H1 (cell line): ENCODE data around the gene LCE2B. TPM values are rescaled to one million over a fixed set of nuclear protein-coding genes. Genes with fewer than 3 reads are reported as not detected.

Experiments used
- CTCF ChIA-PET: fragments of 300-600 bp; sonication (Branson Sonifier 250); formaldehyde crosslinking; loops from one replicate; lab custom pipeline; 2021; ENCODE audit not compliant: partially characterized antibody; lab: Charles Lee
- POLR2A ChIA-PET: fragments of 300-600 bp; sonication (Branson Sonifier 250); formaldehyde crosslinking; loops from one replicate; lab custom pipeline; 2021; ENCODE audit warnings: inconsistent platforms; ENCODE audit not compliant: partially characterized antibody; lab: Charles Lee
- DNase-seq, 2 experiments: peaks; one replicate each; pipeline versions ENCODE4 v3.0.0 to v3.0.0-alpha.2; 2010 to 2022; ENCODE audit warnings: low spot score in 2 of 2, low read depth in 1 of 2, mixed read lengths in 1 of 2
- FAIRE-seq: peaks from 2 replicates; lab custom pipeline; 2011; peaks lifted over from hg19 to GRCh38; lab: Jason Lieb, UNC
- H2AFZ ChIP-seq: 2 replicates; pipeline ENCODE4 v1.8.1; 2012; ENCODE audit warnings: low read length, inconsistent platforms
- H2AK5ac ChIP-seq: 2 replicates; pipeline ENCODE4 v1.6.1; 2013; ENCODE audit warnings: low read depth, low read length
- H2BK120ac ChIP-seq: replicated peaks from 2 replicates; pipeline ENCODE3; 2013; ENCODE audit warnings: low read depth, low read length, inconsistent platforms
- H2BK12ac ChIP-seq: 2 replicates; pipeline ENCODE4 v1.6.1; 2013; ENCODE audit warnings: low read depth, low read length
- H2BK15ac ChIP-seq: 2 replicates; pipeline ENCODE4 v1.6.1; 2013; ENCODE audit warnings: low read length
- H2BK20ac ChIP-seq: 2 replicates; pipeline ENCODE4 v1.6.1; 2013; ENCODE audit warnings: low read length
- H2BK5ac ChIP-seq: 2 replicates; pipeline ENCODE4 v1.6.1; 2013; ENCODE audit warnings: low read depth, low read length
- H3K14ac ChIP-seq: 2 replicates; pipeline ENCODE4 v1.6.1; 2013; ENCODE audit warnings: inconsistent platforms; ENCODE audit not compliant: insufficient read length
- H3K18ac ChIP-seq: 2 replicates; pipeline ENCODE4 v1.6.1; 2013; ENCODE audit warnings: low read length; ENCODE audit errors: extremely low read depth
- H3K23ac ChIP-seq: 2 replicates; pipeline ENCODE4 v1.6.1; 2013; ENCODE audit warnings: inconsistent platforms; ENCODE audit not compliant: insufficient read length
- H3K23me2 ChIP-seq: 2 replicates; pipeline ENCODE4 v1.6.1; 2013; ENCODE audit warnings: low read depth, low read length
- H3K27ac ChIP-seq: 2 replicates; pipeline ENCODE4 v1.6.1; 2011; ENCODE audit warnings: low read depth, low read length, inconsistent platforms
- H3K27me3 ChIP-seq, 4 experiments: replicated peaks in 1 of 4; 1 replicate in 1 of 4; 2 replicates in 3 of 4; pipeline versions ENCODE4 v1.6.1 to v1.8.1; 2011 to 2013; ENCODE audit warnings: low read length in 3 of 4, mild to moderate bottlenecking in 3 of 4, inconsistent platforms in 2 of 4, mixed read lengths in 2 of 4, moderate library complexity in 1 of 4; ENCODE audit not compliant: control insufficient read depth in 3 of 4, insufficient read depth in 3 of 4; ENCODE audit errors: extremely low read depth in 1 of 4
- H3K36me3 ChIP-seq, 4 experiments: 2 replicates each; pipeline versions ENCODE4 v1.6.1 to v1.8.1; 2011 to 2013; ENCODE audit warnings: mild to moderate bottlenecking in 4 of 4, low read length in 3 of 4, moderate library complexity in 2 of 4, control low read depth in 1 of 4, inconsistent platforms in 1 of 4; ENCODE audit not compliant: insufficient read depth in 4 of 4, control insufficient read depth in 2 of 4
- H3K4ac ChIP-seq: replicated peaks from 2 replicates; pipeline ENCODE3; 2013; ENCODE audit warnings: low read length, low read depth, mixed read lengths, inconsistent platforms; ENCODE audit not compliant: insufficient read length
- H3K4me1 ChIP-seq, 4 experiments: replicated peaks in 1 of 4; 1 replicate in 1 of 4; 2 replicates in 3 of 4; pipeline versions ENCODE4 v1.6.1 to v1.8.1; 2011 to 2013; ENCODE audit warnings: low read length in 3 of 4, inconsistent platforms in 2 of 4, mixed read lengths in 1 of 4; ENCODE audit not compliant: insufficient read depth in 4 of 4, control insufficient read depth in 3 of 4
- H3K4me2 ChIP-seq, 2 experiments: 2 replicates each; pipeline versions ENCODE4 v1.6.1 to v1.8.1; 2011 to 2013; ENCODE audit warnings: low read depth in 2 of 2, low read length in 2 of 2, control low read depth in 1 of 2, inconsistent platforms in 1 of 2, mild to moderate bottlenecking in 1 of 2; ENCODE audit not compliant: insufficient read depth in 1 of 2
- H3K4me3 ChIP-seq, 4 experiments: fragments of 200-600, 300-600 bp in 1 of 4; sonication (generic), shearing (Covaris generic), sonication (Bioruptor Twin) in 1 of 4; 2 replicates each; pipeline versions ENCODE4 v1.5.1 to v1.8.1; 2011 to 2016; ENCODE audit warnings: low read length in 4 of 4, low read depth in 3 of 4, control low read depth in 2 of 4, inconsistent platforms in 2 of 4, mild to moderate bottlenecking in 2 of 4, mixed read lengths in 1 of 4, moderate library complexity in 1 of 4; ENCODE audit not compliant: insufficient read depth in 2 of 4; ENCODE audit errors: extremely low read depth in 1 of 4
- H3K56ac ChIP-seq: replicated peaks from 2 replicates; pipeline ENCODE3; 2013; ENCODE audit warnings: low read depth, mild to moderate bottlenecking, mixed read lengths, low read length, inconsistent platforms; ENCODE audit not compliant: insufficient read length
- H3K79me1 ChIP-seq: 2 replicates; pipeline ENCODE4 v1.6.1; 2013; ENCODE audit warnings: low read depth, low read length, control low read depth
- H3K79me2 ChIP-seq, 2 experiments: 2 replicates each; pipeline versions ENCODE4 v1.6.1 to v1.8.1; 2012 to 2013; ENCODE audit warnings: low read length in 2 of 2, mild to moderate bottlenecking in 2 of 2, inconsistent platforms in 1 of 2; ENCODE audit not compliant: insufficient read depth in 2 of 2, control insufficient read depth in 1 of 2
- H3K9ac ChIP-seq, 4 experiments: replicated peaks in 1 of 4; 1 replicate in 1 of 4; 2 replicates in 3 of 4; pipeline versions ENCODE4 v1.6.1 to v1.8.1; 2011 to 2013; ENCODE audit warnings: low read depth in 3 of 4, low read length in 3 of 4, control low read depth in 2 of 4, mild to moderate bottlenecking in 2 of 4, moderate library complexity in 2 of 4, inconsistent platforms in 1 of 4; ENCODE audit errors: extremely low read depth in 1 of 4
- H3K9me3 ChIP-seq, 2 experiments: 2 replicates each; pipeline versions ENCODE4 v1.6.1 to v1.8.1; 2012 to 2013; ENCODE audit warnings: mild to moderate bottlenecking in 2 of 2, moderate library complexity in 2 of 2, control low read depth in 1 of 2, inconsistent platforms in 1 of 2, low read depth in 1 of 2, low read length in 1 of 2, mixed read lengths in 1 of 2; ENCODE audit not compliant: insufficient read depth in 2 of 2
- H4K20me1 ChIP-seq, 2 experiments: replicated peaks in 1 of 2; 2 replicates each; pipeline versions ENCODE3 to v1.8.1; 2011 to 2013; ENCODE audit warnings: inconsistent platforms in 2 of 2, low read length in 2 of 2, mild to moderate bottlenecking in 1 of 2; ENCODE audit not compliant: insufficient read depth in 2 of 2, control insufficient read depth in 1 of 2
- H4K5ac ChIP-seq: 2 replicates; pipeline ENCODE4 v1.6.1; 2013; ENCODE audit warnings: low read length, low read depth, mixed read lengths, inconsistent platforms; ENCODE audit not compliant: insufficient read length
- H4K8ac ChIP-seq: 2 replicates; pipeline ENCODE4 v1.8.0; 2013; ENCODE audit warnings: mild to moderate bottlenecking, moderate library complexity, low read length, inconsistent platforms; ENCODE audit not compliant: insufficient read depth; ENCODE audit errors: extremely low read depth
- H4K91ac ChIP-seq: replicated peaks from 2 replicates; pipeline ENCODE3; 2013; ENCODE audit warnings: low read length, mixed read lengths, inconsistent platforms; ENCODE audit not compliant: insufficient read length
- RAD21 ChIP-seq, 2 experiments: IDR thresholded peaks in 1 of 2; conservative IDR thresholded peaks in 1 of 2; 2 replicates each; pipeline ENCODE4 v1.6.1; 2011; ENCODE audit warnings: low read depth in 2 of 2, low read length in 2 of 2, improper control_type of control experiment in 1 of 2, inconsistent platforms in 1 of 2, mild to moderate bottlenecking in 1 of 2, moderate library complexity in 1 of 2
- RXRA ChIP-seq: IDR thresholded peaks from 2 replicates; pipeline ENCODE4 v1.6.1; 2011; ENCODE audit warnings: low read depth, mild to moderate bottlenecking, low read length, moderate library complexity; ENCODE audit not compliant: insufficient read depth
- SP2 ChIP-seq: IDR thresholded peaks from 2 replicates; pipeline ENCODE4 v1.6.1; 2012; ENCODE audit warnings: mild to moderate bottlenecking, low read length, inconsistent platforms
- polyA plus RNA-seq, 7 experiments: library from polyadenylated mRNA; depleted of rRNA in 3 of 7; stranded (reverse) in 5 of 7; unstranded in 2 of 7; fragments of >200 nt in 5 of 7; fragments of 200-250 nt in 2 of 7; gene quantifications; 1 replicate in 5 of 7; 2 replicates in 1 of 7; 4 replicates in 1 of 7; pipeline versions ENCODE4 v1.2.1 to v1.2.3, GENCODE V29; 2011 to 2013; ENCODE audit warnings: missing spikeins in 2 of 7, mixed read lengths in 2 of 7
- total RNA-seq: library from RNA; stranded (reverse); fragmentation: NEBNext Ultra II Directional; extraction: Animal tissue kit (Norgen Biotek cat#: 25700); gene quantifications from 2 replicates; pipeline ENCODE4 v1.2.1, GENCODE V29; 2021

The LCE2B gene
- total and polyA plus RNA-seq, 2 of the 8 experiments (the other 6 are each of a cell fraction or from before 2014, with no cell fraction given) = not detected

DNA sequence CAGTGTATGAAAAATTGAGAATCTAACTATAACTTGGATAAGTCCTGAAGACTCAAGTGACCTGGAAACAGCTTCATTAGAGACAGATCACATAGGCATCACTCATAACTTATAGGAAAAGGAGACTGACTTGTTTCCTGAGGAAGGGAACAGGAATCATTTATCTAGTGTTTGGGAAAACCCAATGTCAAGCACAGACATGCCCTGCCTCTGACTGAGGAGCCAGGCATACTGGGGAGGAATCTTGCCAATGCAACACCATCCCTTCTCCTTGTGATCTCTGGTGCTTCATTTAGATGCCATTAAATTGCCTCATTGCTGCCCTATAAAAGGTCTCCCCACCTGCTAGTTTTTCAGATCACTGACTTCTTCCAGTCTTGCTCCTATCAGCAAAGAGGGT lies 32.3 kb downstream of the LCE2B start (continued):
- TF ChIP-seq SP2 = no peak
- TF ChIP-seq RXRA = no peak

DNA sequence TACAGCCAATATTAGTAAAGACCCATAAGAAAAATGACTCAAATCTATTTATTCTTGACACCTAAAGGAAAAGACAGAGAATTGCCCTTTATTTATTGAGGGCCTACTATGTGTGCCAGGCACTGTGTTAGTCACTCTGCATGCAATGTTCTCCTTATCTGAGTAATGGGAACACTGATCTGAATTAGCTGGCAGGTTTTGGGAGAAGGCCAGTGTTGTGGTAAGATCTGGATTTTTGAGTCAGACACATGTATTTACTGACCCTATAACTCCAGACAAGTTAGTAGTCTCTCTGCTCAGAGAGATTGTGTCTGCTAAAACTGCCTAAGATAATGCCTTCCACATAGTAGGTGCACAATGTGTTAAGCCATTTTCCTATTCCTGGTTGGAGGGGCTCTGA lies 39.3 kb downstream of the LCE2B start:
- no peak overlapping the region for H3K9ac ChIP-seq
- no peak overlapping the region for H3K4ac ChIP-seq
- ChIA-PET CTCF (no interaction called here), POLR2A (no interaction called here)
- no peak overlapping the region for H3K23ac ChIP-seq
- H3K9me3 ChIP-seq = peaks cover 64 to 93% of the 10 kb centered on the region in 2 experiments
- H4K91ac ChIP-seq = no peak overlapping the region
- TF ChIP-seq RAD21 (IDR thresholded peaks at IDR 0.05 in 1 of 2, conservative IDR thresholded peaks at IDR 0.05 in 1 of 2; ENCODE audit: low read depth in 2 of 2, low read length in 2 of 2) = no peak
- H3K36me3 ChIP-seq = no peaks in the 10 kb centered on the region; a peak in 1 of 8 replicates
- no peaks in the 10 kb centered on the region for H3K4me1 ChIP-seq
- H3K27ac ChIP-seq = no peak overlapping the region
- H2AK5ac ChIP-seq = no peak overlapping the region
- FAIRE-seq = no peak
- H3K79me2 ChIP-seq = no peaks in the 10 kb centered on the region
- no peaks in the 10 kb centered on the region for H3K79me1 ChIP-seq
- no peak overlapping the region for H2BK120ac ChIP-seq
- no peak overlapping the region for H2BK15ac ChIP-seq
- no peaks in the 10 kb centered on the region for H4K20me1 ChIP-seq
- no peak overlapping the region for H3K14ac ChIP-seq
- no peak for DNase-seq
- H2BK5ac ChIP-seq = no peak overlapping the region
- no peak overlapping the region for H3K4me2 ChIP-seq
- H3K4me3 ChIP-seq = no peak overlapping the region
- no peak overlapping the region for H2BK20ac ChIP-seq
- no peak overlapping the region for H3K18ac ChIP-seq
- H2AFZ ChIP-seq = no peak overlapping the region
- no peak overlapping the region for H3K56ac ChIP-seq
- no peaks in the 10 kb centered on the region for H3K27me3 ChIP-seq
- H4K8ac ChIP-seq = no peak overlapping the region
- no peak overlapping the region for H2BK12ac ChIP-seq
- H3K23me2 ChIP-seq = no peaks in the 10 kb centered on the region
- no peak overlapping the region for H4K5ac ChIP-seq
